ENCODE measurements around the gene RPS16.

The RPS16 gene

DNA sequence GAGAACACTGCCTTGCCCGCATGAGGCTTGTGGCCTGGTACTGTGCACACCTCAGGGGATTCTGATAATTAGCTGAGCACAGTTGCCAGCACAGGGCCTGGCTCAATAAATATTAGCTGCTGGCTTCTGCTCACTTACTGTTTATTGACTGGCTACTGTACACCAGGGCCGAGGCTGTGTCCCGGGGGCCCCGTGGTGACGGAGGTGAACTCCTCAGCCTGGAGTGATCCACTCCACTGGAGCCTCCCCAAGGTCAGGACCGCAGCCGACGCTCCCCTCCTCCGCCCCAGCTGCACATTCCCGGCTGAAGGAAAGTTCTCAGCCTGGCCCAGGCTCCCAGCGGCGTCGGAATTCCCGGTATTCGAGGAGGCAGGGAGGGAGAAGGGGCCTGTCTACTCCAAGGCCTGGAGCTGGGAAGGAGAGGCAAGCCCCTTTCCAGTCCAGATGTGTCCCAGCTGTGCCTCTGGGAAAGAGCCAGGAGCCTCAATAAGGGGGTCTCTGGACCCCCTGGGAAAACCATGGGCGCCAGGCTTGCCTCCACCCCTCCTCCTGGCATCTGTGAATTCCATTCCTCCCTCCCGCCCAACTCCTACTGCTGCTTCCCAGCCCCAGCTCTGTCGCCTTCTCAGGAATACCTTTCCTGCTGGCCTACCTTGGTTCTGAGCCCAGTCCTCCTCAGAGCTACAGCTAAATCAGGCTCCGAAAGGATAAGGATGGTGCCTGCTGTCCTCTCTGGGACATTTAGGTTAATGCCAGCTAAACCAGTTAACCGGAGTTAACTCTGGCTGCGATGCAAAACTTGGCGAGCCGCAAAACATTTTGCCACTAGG, 7.3 kb downstream of the RPS16 start:
- TF ChIP-seq POLR2AphosphoS5 (IDR thresholded peaks at IDR 0.05; ENCODE audit: low read depth, low read length), result no peak
- TF ChIP-seq, protein P1, sequence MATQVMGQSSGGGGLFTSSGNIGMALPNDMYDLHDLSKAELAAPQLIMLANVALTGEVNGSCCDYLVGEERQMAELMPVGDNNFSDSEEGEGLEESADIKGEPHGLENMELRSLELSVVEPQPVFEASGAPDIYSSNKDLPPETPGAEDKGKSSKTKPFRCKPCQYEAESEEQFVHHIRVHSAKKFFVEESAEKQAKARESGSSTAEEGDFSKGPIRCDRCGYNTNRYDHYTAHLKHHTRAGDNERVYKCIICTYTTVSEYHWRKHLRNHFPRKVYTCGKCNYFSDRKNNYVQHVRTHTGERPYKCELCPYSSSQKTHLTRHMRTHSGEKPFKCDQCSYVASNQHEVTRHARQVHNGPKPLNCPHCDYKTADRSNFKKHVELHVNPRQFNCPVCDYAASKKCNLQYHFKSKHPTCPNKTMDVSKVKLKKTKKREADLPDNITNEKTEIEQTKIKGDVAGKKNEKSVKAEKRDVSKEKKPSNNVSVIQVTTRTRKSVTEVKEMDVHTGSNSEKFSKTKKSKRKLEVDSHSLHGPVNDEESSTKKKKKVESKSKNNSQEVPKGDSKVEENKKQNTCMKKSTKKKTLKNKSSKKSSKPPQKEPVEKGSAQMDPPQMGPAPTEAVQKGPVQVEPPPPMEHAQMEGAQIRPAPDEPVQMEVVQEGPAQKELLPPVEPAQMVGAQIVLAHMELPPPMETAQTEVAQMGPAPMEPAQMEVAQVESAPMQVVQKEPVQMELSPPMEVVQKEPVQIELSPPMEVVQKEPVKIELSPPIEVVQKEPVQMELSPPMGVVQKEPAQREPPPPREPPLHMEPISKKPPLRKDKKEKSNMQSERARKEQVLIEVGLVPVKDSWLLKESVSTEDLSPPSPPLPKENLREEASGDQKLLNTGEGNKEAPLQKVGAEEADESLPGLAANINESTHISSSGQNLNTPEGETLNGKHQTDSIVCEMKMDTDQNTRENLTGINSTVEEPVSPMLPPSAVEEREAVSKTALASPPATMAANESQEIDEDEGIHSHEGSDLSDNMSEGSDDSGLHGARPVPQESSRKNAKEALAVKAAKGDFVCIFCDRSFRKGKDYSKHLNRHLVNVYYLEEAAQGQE (IDR thresholded peaks at IDR 0.05; ENCODE audit: insufficient read depth in 1 of 2, low read depth in 2 of 2, low read length in 2 of 2), result no peak
- TF ChIP-seq SIN3A (IDR thresholded peaks at IDR 0.05; ENCODE audit: borderline replicate concordance, insufficient read depth, low read length), result no peak
- peak; percentile 60 for TF ChIP-seq FOXP2 (optimal IDR thresholded peaks at IDR 0.05; ENCODE audit: borderline replicate concordance, extremely low read depth, extremely low read length, insufficient read depth)

DNA sequence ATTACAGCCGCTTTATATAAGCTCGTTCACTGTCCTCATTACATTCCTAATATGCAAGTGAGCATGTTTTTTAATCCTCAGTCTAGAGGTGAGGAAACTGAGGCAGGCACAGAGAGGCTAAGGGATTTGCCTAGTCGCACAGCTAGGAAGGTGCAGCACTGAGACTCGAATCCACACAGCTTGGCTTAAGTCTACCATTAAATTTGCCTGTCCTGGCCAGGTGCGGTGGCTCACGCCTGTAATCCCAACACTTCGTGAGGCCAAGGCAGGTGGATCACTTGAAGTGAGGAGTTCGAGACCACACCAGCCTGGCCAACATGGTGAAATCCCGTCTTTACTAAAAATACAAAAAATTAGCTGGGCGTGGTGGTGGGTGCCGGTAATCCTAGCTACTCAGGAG, 8.0 kb downstream of the RPS16 start:
- no peak for TF ChIP-seq SIN3A (IDR thresholded peaks at IDR 0.05; ENCODE audit: borderline replicate concordance, insufficient read depth, low read length)
- TF ChIP-seq POLR2AphosphoS5 (IDR thresholded peaks at IDR 0.05; ENCODE audit: low read depth, low read length), result no peak
- no peak for TF ChIP-seq FOXP2 (optimal IDR thresholded peaks at IDR 0.05; ENCODE audit: borderline replicate concordance, extremely low read depth, extremely low read length, insufficient read depth)
- TF ChIP-seq, protein P1 (IDR thresholded peaks at IDR 0.05; ENCODE audit: insufficient read depth in 1 of 2, low read depth in 2 of 2, low read length in 2 of 2), result no peak
- TF ChIP-seq TAF1 (IDR thresholded peaks at IDR 0.05; ENCODE audit: borderline replicate concordance, insufficient read depth, low read length), result no peak

DNA sequence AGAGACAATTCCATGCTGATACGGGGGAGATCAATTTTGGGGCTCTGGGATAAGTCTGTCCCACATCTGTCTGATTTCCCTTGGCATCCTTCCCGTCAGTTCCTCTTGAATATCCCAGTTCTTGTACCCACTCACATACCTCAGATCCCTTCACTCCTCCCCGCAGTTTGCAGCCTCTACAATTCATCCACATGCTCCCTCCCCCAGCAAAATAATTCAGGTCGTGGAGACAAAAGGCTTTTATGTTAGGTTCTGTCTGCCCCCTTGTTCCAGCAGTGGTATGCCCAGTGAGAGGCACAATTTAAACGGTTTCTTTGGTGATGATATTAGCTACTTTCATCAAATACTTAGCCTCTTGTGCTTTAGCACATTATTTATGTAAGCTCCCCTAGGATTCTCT, 9.6 kb downstream of the RPS16 start:
- TF ChIP-seq FOXP2 (optimal IDR thresholded peaks at IDR 0.05; ENCODE audit: borderline replicate concordance, extremely low read depth, extremely low read length, insufficient read depth) (no peak), POLR2AphosphoS5 (IDR thresholded peaks at IDR 0.05; ENCODE audit: low read depth, low read length) (no peak)

DNA sequence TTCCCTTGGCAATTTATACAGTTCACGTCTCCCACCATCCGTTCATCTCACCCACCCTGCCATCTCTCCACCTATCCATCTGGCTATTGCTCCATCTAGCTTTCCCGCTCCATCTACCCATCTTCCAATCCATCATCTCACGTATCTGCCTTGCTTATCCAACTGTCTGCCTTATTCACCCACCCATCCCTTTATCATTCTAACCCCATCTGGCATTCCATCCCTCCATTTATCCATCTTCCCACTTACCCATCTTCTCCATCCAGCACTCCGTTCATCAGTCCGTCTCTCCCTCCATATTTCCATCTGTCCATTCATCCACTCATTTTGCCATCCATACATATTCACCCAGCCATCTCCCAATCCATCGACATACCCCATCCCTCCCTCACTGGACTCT, 10.0 kb downstream of the RPS16 start:
- TF ChIP-seq, protein P1 (IDR thresholded peaks at IDR 0.05; ENCODE audit: insufficient read depth in 1 of 2, low read depth in 2 of 2, low read length in 2 of 2), result no peak
- TF ChIP-seq TAF1 (IDR thresholded peaks at IDR 0.05; ENCODE audit: borderline replicate concordance, insufficient read depth, low read length), result no peak
- TF ChIP-seq SIN3A (IDR thresholded peaks at IDR 0.05; ENCODE audit: borderline replicate concordance, insufficient read depth, low read length), result no peak
- no peak for TF ChIP-seq FOXP2 (optimal IDR thresholded peaks at IDR 0.05; ENCODE audit: borderline replicate concordance, extremely low read depth, extremely low read length, insufficient read depth)
- TF ChIP-seq POLR2AphosphoS5 (IDR thresholded peaks at IDR 0.05; ENCODE audit: low read depth, low read length), result no peak; the same call in 1 of the 2 replicates

GRCh38 chr19:39424934-39425333, 10.8 kb downstream of the RPS16 start:
- TF ChIP-seq TAF1 (IDR thresholded peaks at IDR 0.05; ENCODE audit: borderline replicate concordance, insufficient read depth, low read length), result no peak
- TF ChIP-seq FOXP2 (optimal IDR thresholded peaks at IDR 0.05; ENCODE audit: borderline replicate concordance, extremely low read depth, extremely low read length, insufficient read depth), result no peak
- no peak for TF ChIP-seq SIN3A (IDR thresholded peaks at IDR 0.05; ENCODE audit: borderline replicate concordance, insufficient read depth, low read length)
- no peak for TF ChIP-seq POLR2AphosphoS5 (IDR thresholded peaks at IDR 0.05; ENCODE audit: low read depth, low read length)
- TF ChIP-seq, protein P1 (IDR thresholded peaks at IDR 0.05; ENCODE audit: insufficient read depth in 1 of 2, low read depth in 2 of 2, low read length in 2 of 2), result no peak

All from PFSK-1 (cell line).